ENCODE measurements around the gene DZANK1.

DNA sequence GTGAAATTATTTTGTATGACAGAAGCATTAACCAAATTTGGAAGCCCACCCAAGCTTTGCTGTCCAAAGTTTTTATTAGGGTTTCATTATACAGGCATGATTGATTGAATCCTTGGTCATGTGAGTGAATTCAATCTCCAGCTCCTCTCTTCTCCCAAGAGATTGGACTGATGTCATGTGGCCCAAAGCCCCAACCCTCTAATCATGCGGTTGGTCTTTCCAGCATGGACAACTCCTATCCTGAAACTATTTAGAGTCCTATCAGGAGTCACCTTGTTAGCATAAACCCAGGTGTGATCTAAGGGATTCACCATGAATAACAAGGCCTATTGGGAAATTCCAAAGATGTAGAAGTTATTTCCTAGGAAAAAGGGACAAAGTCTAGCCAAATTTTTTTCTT lies 11.0 kb upstream of the DZANK1 start:
- TF ChIP-seq, protein P1, sequence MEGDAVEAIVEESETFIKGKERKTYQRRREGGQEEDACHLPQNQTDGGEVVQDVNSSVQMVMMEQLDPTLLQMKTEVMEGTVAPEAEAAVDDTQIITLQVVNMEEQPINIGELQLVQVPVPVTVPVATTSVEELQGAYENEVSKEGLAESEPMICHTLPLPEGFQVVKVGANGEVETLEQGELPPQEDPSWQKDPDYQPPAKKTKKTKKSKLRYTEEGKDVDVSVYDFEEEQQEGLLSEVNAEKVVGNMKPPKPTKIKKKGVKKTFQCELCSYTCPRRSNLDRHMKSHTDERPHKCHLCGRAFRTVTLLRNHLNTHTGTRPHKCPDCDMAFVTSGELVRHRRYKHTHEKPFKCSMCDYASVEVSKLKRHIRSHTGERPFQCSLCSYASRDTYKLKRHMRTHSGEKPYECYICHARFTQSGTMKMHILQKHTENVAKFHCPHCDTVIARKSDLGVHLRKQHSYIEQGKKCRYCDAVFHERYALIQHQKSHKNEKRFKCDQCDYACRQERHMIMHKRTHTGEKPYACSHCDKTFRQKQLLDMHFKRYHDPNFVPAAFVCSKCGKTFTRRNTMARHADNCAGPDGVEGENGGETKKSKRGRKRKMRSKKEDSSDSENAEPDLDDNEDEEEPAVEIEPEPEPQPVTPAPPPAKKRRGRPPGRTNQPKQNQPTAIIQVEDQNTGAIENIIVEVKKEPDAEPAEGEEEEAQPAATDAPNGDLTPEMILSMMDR (IDR thresholded peaks at IDR 0.05), result no peak
- TF ChIP-seq POLR2A (IDR thresholded peaks at IDR 0.05), result no peak
